GM19395 (cell line): Measurements from ENCODE around the gene QSOX1.

Experiments used
- ATAC-seq: cut with Tn5 transposase; IDR thresholded peaks from one replicate; pipeline ENCODE4 v1.9.1; 2021; ENCODE audit warnings: mild to moderate bottlenecking, moderate library complexity; ENCODE audit not compliant: unreplicated experiment

The QSOX1 gene

DNA sequence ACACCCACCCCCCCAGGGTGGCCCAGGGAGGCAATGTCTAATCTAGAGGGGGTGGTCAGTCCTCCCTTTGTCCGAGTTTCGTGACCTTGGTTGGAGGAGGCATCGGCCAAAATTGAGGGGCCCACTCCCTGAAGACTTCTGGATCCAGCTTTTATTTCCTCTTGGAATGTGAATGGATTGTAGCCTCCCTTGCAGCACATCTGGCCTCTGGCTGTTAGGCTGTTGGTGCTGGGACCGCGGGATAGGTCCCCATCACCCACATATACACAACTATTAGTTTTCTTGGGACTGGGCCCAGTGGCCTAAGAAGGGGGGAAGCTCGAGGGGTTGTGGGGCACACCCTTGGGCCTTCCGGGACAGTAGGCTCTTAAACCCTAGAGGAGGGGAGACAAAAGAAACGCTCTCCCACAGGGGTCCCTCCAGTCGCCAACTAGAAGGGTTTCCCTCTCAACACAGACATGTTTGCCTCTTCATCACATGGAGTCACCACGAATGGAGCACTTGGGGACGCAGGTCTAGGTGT, 77.9 kb downstream of the QSOX1 start:
- no peak for ATAC-seq

DNA sequence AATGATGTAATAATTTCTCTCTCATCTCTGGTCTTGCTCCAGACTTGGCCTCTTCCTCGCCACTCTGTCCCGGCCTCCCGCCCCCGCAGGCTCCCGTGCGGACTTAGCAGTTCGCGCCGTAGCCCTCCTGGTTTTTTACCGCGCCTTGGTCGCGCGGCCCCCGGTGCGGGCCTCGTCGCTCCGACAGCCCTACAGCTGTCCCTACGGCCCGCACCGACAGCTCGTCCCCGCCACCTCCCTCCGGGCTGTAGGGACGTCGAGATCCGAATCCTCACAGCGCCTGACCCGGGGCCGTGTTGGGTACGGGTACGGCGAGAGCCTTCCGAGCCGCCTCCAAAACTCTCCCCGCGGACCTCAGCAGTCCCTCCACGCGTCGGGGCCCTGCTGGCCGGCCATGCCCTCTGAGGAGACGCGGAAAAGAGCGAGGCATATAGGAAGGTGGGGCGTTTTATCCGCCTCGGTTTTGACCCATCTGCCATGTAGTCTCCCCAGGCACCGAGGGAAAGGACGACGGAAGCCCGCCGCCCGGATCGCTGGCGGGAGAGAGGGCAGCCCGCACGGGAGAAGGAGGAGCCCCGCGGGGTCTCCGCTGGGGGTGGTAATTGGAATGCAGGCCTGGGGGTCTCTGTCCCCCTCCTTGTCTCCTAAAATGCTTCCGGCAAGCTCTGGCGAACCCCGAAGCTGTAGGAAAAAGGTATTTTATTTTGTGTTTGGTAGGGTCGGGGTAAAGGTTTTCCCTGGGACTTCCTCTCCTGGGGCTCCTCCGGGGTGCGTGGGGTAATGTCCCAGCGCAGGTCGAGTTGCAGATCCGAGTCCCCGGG, 78.7 kb downstream of the QSOX1 start:
- no peak for ATAC-seq

DNA sequence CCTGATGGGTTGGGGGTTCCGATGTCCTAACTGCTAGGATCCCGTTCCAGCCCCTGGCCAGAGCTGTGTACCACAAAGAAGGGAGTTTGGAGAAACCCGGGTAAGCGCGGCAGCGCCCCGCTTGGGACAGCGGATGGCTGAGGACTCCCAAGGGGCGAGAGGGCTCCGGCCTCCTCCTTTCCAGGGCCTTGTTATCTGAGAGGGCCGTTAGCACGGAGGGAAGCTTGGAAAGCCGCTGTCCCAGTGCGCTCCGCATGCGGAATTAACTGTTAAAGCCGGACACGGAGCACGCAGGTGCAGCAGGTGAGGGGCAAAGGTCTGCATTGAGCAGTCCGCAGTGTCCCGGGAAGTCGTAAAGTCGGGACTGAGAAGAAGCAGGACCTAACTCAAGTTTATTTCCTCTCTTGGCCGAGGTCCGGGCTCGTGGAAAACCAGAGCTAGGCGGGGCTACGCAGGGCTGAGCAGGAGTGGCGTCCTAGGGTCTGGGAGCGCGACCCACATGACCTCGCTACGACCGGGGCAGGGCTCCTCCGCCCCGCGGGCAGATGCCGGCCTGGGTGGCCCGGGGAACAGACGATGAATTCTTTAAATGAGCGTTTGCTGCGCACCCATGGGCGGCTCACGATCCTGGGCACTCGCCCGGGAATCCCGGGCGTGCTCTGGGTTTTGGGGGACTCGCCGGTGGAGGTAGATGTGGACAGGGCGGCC, 79.9 kb downstream of the QSOX1 start:
- ATAC-seq, result no peak

DNA sequence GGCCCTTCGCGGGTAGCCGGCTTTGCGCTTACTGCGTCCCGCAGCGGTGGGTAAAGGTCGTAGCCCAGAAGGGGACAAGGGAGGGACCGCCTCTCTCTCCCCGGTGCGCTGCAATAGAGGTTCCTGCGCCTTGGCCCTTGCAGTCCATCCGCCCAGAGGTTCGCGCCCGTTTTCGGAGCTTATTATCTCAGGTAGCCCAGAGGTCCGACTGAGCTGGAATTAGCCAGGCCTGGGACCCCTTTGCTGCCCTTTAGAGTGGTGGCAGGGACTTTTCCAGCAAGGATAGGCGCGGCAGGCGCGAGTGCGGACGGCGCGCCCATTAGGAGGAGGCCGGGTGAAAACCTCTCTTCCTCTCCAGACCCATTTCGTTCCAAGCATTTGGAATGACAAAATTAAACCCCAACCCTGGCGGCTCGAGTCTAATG, 80.4 kb downstream of the QSOX1 start:
- no peak for ATAC-seq

DNA sequence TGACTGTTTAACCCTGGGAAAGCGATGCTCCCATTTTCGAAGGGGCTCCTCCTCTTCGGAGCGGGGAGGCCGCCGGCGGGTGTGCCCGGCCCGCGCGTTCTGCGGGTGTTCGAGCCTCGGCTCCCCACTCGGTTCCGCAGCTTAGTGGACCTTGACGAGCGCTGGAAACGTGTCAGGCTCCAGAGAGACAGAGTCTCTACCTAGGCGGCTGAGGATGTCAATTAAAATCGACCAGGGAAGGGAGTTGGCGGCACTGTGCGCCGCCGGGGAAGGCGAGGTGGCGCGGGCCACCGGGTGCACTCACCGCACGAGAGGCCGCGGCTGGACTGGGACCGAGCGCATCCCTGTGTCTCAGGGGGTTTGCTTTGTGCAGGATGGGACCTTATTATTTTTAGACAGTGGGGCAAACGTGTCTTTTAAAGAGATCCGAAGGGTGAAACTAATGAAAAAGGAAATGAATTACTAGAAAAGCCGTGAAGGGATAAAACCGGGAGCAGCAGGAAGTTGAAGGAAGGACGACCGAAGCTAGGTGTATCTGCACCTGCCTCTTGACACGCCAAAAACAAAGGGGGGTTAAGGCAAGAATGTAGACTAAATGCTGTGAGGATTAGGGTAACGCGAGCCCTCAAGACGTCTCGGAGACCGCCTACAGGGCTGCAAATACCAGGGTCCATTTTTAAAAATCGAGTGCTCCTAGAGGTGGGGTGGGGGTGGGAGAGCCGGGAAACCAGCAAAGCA, 81.0 kb downstream of the QSOX1 start:
- no peak for ATAC-seq

DNA sequence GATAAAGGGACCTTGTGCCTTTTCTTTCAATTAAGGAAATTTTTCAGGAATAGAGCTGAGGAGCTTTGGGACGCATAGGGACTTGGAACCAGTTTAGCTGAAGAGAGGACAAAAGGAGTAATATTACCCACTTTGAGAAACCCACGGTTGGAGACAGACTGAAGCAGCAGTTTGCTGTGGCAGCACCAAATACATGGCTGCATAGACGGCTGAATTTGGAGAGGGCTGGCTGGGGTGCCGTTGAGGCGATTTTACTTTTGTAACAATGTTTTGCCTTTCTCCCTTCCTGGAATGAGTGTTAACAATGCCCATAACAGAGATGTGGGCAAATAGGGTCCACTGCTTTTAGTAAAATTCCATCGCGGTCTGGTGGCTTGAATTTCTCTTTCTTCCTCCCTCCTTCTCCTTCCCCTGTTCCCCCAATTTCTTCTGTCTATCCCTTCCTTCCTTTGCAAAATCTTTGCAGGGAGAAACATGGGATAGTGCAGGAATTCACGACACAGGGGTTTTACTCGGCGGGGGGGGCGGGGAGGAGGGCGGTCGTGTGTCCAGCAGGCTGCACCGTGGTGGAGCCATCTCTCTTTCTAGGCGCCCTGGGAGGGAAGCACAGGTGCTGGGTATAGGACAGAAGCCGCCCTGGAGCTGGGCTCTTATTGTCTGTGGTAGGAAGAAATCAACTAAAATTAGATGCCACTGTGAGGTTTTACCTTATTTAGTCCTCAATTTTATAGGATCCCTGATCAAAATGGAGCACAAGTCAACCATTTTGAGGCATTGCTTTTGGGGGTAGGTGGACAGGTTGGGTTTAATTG, 82.2 kb downstream of the QSOX1 start:
- no peak for ATAC-seq

DNA sequence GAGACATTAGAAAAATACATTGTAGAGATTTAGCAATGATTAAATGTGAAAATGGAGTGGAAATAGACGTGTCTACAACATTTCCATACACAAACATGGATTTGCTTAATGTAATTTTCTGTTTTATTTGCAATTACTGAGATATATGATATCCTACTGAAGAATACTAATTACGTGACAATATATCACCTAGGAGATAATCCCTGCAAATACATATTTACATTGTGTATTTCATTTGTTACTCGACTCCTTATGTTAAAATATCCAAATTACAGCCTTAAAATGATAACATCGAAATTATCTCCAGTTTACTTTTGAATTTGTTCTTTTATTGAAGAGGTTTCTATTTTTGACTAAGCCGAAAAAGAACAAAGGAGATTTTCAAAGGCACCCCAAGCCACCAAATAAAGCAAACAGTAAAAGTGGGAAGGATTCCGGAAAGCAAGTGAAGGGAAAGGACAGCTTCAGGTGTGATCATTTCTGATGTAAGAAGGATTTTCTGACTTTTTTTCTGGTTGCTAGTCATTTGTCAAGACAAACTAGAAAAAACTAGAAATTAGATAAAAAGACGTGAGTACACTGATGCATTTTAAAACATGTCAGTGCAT, 83.3 kb downstream of the QSOX1 start:
- no peak for ATAC-seq

DNA sequence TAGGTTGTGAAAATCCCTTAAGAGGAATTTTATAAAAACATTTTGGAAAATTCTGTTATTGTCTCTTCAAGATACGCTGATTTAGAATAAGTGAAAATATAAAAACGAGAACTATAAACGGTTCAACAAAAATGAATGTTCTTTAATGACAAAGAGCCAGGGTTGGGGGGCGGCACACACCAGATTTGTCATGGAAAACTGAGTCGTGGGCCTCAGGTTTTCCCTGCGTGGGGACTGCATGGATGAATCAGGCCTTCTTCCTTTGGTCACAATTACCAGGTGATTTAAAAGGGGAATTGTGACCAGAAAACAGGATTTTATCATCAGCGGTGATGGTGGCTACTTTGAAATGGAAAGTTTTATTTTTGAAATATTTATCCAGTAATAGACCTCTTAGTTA, 84.0 kb downstream of the QSOX1 start:
- no peak for ATAC-seq

DNA sequence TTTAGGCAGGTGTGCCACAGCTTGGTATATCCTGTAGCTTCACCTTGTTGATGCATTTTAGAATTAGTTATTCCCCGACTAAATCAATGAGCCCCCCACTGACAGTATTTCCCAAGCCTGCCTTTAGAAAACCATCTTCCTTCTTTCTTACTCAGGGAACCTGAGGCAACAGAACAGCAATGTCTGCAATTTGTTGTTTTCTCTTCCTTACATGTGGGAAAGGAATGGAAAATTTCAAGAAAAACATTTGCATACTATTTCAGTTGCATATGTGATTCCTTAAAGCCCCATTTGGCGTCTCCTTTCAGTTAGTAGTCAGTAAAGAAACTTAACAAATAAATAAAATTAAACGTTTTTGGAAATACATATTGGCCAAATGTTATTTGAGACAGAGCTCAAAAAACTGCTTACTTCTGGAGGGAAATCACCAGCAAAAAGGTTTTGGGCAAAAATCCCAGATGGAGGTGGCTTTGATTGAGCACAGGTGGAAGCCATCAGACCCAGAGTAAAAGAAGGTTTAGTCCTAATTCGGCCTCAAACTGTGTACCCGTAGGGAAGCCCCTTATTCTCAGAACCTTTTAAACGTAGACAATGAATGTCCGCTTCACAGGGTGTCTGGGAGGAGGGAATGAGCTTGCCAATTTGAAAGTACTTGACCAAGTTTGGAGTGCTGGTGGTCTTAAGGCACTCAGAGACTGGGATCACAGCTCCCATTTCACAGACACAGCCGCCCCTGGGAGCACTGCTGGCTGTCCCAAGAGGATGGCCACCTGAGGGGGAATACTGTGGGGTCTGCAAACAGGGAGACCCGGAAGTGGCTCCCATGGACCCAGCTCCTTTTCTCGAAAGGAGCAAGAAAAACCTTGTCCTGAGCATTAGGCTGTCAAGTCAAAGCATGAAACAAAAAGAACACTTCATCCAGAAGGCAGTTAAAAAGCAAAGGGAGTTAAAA, 84.8 kb downstream of the QSOX1 start:
- no peak for ATAC-seq

DNA sequence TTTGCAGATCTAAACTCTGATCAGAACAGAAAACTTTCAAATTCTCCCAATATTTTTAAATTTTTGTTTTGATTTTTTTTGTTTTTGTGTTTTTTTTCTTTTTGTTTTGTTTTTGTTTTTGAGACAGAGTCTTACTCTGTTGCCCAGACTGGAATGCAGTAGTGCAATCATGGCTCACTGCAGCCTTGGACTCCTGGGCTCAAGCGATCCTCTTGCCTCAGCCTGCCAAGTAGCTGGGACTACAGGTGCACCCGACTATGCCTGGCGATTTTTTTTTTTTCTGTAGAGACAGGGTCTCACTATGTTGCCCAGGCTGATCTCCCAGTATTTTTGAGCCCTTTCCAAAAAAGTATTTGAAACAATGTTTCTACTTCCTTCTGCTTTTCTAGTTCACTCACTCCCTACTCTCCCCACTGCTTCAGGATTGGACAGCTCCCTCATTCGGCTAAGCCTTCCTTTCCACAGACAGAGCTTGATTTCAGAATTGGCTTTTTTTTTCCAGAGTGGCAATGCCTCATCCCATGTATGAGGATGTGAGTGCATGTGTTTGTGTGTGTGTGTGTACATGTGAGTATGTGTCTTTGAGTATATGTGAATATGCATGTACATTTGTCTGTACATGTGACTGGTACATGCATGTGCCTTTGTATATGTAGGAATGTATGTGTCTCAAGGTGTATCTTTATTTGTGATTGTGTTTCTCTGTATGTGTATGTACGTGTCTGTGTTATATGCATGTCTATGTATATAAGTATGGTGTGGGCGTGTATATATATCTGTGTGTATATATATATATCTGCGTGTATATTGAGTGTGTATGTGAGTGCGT, 87.3 kb downstream of the QSOX1 start:
- no peak for ATAC-seq

DNA sequence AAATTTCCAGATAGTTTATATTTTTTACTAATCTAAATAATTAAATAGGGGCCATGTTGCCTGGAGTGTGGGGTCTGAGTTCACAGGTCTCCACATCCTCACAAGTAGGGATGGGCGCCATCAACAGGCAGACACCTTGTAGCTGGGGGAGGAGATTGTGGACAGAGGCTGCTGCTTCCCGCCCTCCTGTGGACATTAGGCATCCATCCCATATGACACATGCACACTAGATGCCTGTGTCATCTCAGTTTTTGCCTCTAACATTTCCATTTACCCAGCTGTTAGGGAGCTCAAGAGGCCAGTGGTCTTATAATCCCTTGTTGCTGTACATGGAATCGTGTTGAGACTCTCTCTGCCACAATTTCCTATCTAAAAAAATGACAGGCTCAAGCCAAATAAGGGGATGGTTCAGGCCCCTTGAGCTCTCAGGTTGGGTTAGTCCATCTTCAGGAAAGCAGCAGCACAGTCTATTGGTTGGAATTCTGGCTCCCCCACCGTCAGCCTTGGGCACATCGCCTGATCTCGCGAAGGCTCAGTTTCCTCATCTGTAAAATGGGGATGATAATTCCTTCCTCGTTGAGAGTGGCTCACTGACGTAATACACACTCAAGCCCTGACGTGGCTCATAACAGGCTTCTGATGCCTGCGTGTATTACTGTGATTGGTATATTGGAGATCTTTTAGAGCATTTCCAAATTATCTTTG, 89.0 kb downstream of the QSOX1 start:
- no peak for ATAC-seq

DNA sequence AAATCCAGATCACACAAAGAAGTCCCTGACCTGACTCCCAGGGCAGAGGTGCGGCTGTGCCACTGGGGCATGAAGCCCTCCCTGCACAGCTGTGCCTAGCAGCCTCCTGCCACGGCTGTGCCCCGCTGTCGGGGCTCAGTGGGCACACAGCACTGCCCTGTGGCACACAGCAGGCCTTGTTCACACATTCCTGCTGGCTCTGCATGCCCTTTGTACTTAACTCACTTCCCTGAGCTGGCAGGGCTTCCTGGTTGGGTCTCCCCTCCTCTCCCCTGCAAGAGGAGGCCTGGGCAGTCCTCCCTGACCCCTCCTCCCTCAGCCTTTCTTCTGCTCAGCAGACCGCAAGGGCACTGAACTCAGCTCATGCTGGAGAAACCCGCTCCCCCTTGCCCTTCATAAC, 90.2 kb downstream of the QSOX1 start:
- ATAC-seq, result no peak

DNA sequence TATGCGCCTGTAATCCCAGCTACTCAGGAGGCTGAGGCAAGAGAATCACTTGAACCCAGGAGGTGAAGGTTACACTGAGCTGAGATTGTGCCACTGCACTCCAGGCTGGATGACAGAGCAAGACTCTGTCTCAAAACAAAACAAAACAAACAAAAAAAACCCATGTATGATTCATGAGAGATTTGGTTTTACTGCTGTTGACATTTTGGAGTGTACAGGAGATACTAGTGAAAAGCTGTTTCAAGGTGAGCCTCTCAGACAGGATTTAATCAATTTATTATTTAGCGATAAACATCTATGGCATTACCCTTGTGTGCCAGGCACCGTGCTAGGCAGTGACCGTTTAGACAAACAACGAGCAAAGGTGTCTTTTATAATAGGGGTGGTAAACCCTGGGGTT, 91.9 kb downstream of the QSOX1 start:
- no peak for ATAC-seq

DNA sequence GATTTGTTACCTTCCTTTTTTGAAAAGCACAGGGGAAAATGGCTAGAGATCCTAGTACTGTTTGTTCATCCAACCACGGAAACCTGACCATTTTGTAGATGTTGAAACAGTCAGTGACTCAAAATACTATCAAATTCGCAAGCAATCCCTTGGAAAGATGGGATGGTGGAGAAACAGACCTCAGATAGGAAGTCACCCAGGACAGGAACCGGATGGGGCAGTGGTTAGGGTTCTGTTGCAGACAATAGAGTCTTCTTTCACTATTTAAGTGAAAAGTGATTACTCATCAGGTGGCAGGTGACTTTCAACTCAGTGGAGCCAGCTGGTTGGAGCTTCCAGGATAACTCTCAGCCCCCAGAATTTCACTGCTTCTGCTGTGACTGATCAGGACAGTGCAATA, 92.4 kb downstream of the QSOX1 start:
- ATAC-seq, result no peak

DNA sequence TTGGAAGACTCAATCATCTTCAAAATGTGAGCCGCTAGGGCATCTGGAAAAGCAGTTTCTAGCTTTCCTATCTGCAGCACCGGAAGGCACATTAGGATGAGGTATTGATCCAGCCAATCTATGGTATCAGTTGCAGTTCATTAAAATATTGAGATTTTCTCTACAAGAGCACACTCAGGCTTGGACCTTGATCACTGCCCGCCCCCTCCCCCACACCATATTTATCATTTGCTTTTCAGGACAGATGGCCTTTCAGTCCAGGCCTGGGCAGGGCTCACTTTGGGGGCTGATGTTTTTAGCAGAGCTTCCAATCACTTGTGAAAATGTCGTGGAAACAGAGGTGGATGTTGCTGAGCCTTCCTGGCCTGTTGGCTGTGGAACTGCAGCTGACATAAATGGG, 92.9 kb downstream of the QSOX1 start:
- no peak for ATAC-seq

DNA sequence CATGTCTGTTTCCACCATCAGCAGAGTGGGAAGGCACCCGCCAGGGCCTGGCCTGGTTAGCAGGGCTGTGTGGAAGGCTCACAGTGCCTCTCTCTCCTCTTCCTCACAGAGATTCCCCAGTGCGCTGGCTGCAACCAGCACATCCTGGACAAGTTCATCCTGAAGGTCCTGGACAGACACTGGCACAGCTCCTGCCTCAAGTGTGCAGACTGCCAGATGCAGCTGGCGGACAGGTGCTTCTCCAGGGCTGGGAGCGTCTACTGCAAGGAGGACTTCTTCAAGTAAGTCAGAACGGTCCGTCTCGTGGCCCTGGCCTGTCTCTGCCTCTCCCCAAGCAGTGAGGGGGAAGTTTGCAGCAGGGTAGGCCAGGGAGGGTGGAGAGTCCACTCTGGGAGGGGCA, 93.5 kb downstream of the QSOX1 start:
- no peak for ATAC-seq
